Thyroid gland (tissue), 4 donors: ENCODE measurements around the gene PLEKHA7.

ENCODE experiments used
- CTCF ChIP-seq, 6 experiments: fragments of 200-600 bp in 3 of 6; fragments of 450-650 bp in 3 of 6; sonication (generic) in 3 of 6; IDR thresholded peaks; one replicate each; pipeline ENCODE4 v1.5.1; 2016 to 2019; ENCODE audit warnings: antibody characterized with exemption in 6 of 6, mild to moderate bottlenecking in 2 of 6, inconsistent platforms in 1 of 6, moderate library complexity in 1 of 6
- POLR2A ChIP-seq, 2 donors: fragments of 450-650 bp; IDR thresholded peaks; one replicate each; pipeline ENCODE4 v1.6.1; 2017; ENCODE audit warnings: antibody characterized with exemption in 2 of 2, mild to moderate bottlenecking in 2 of 2, moderate library complexity in 1 of 2

GRCh38 chr11:16809886-16810668 lies 204.1 kb downstream of the PLEKHA7 start:
- TF ChIP-seq CTCF (IDR thresholded peaks at IDR 0.05) (no peak), POLR2A (IDR thresholded peaks at IDR 0.05) (no peak)
